Heart right ventricle (tissue), 16 donors: Measurements from ENCODE around the gene SLC27A2. TPM values are rescaled to one million over a fixed set of nuclear protein-coding genes. Genes with fewer than 3 reads are reported as not detected.
"Not testable (repeated sequence)": the region's sequence is repeated elsewhere in the genome, so short reads cannot be mapped to it uniquely, and the experiment has no call there.

Experiments used
- ATAC-seq, 8 donors: fragments of 200-7000 bp; cut with Tn5 transposase; one replicate each; pipeline ENCODE4 v1.9.1; 2020; ENCODE audit warnings: mild to moderate bottlenecking in 8 of 8, moderate library complexity in 8 of 8, moderate number of reproducible peaks in 1 of 8
- DNase-seq, 2 donors: peaks; one replicate each; pipeline ENCODE4 v3.0.0-alpha.2; 2020
- H3K27ac ChIP-seq, 10 donors: fragments of 200-600 bp; sonication (generic) in 2 of 10; one replicate each; pipeline versions ENCODE4 v1.5.0 to v1.8.0; 2020 to 2022; ENCODE audit warnings: mild to moderate bottlenecking in 3 of 10
- H3K27me3 ChIP-seq, 7 donors: fragments of 200-600 bp; one replicate each; pipeline ENCODE4 v1.8.0; 2021 to 2022; ENCODE audit warnings: mild to moderate bottlenecking in 2 of 7
- H3K36me3 ChIP-seq, 9 donors: fragments of 200-600 bp; sonication (generic) in 1 of 9; one replicate each; pipeline versions ENCODE4 v1.5.0 to v1.8.0; 2020 to 2022; ENCODE audit warnings: mild to moderate bottlenecking in 2 of 9
- H3K4me1 ChIP-seq, 9 donors: fragments of 200-600 bp; sonication (generic) in 1 of 9; one replicate each; pipeline versions ENCODE4 v1.5.0 to v1.8.0; 2020 to 2022; ENCODE audit warnings: mild to moderate bottlenecking in 4 of 9
- H3K4me3 ChIP-seq, 10 donors: fragments of 200-600 bp; sonication (generic) in 2 of 10; one replicate each; pipeline versions ENCODE4 v1.5.0 to v1.8.0; 2020 to 2022; ENCODE audit warnings: mild to moderate bottlenecking in 7 of 10, moderate library complexity in 2 of 10
- H3K9me3 ChIP-seq, 11 donors: fragments of 200-600 bp in 10 of 11; sonication (generic) in 2 of 11; one replicate each; pipeline versions ENCODE4 v1.5.0 to v1.8.0; 2013 to 2022; ENCODE audit warnings: mild to moderate bottlenecking in 2 of 11, control low read depth in 1 of 11, moderate library complexity in 1 of 11
- CTCF ChIP-seq, 9 donors: fragments of 200-600 bp; sonication (generic) in 2 of 9; IDR thresholded peaks; one replicate each; pipeline versions ENCODE4 v1.5.0 to v1.8.0; 2021 to 2022; ENCODE audit warnings: antibody characterized with exemption in 9 of 9, mild to moderate bottlenecking in 5 of 9, moderate library complexity in 1 of 9
- WGBS, 2 donors: extraction: QIAGEN DNeasy Blood & Tissue Kit; methylation state at CpG; one replicate each; pipeline ENCODE4 v1.1.7; 2013; ENCODE audit warnings: inconsistent platforms in 1 of 2; 5-methylcytosine and 5-hydroxymethylcytosine counted together
- intact Hi-C, 10 donors: fragments of 100-400 bp; cut with DNase I; formaldehyde crosslinking; loops; one replicate each; pipeline versions ENCODE4 v1.11.1 to v1.14.2; 2022
- polyA plus RNA-seq, 2 donors: library from polyadenylated mRNA; stranded (reverse); fragments of 200-250 nt; gene quantifications; one replicate each; pipeline ENCODE4 v1.2.3, GENCODE V29; 2013
- total RNA-seq, 10 donors: library from RNA; stranded (reverse); fragmentation: NEBNext Ultra II Directional in 3 of 10; extraction: Animal tissue kit (Norgen Biotek cat#: 25700) in 3 of 10; gene quantifications; one replicate each; pipeline versions ENCODE4 v1.2.1 to v1.2.4, GENCODE V29; 2021 to 2023
- donor health status: Arrhythmogenic right ventricular cardiomyopathy.
- donor health status: ischemic (EF 13 %, LVEDD 7.1; RV severe dilation, severe dysfunction).
- donor health status: healthy with polysubstance abuse.
- donor health status: DM: no; HTN: yes; CAD: no.
- donor health status: DM: no; HTN: no; CAD: no.
- donor health status: ischemic (EF 25% LVEDD 6.9; RV normal size, moderate dysfunction).
- donor health status: ischemic (EF 25% LVEDD 5.7; RV mildly dilated, moderate dysfunction).
- donor health status: healthy.
- donor health status: DM: yes; HTN: yes; CAD: no.
- donor health status: Ischemic cardiomyopathy.
- donor health status: ischemic (EF 35%, LVEDD 5.7; RV mildly dilated, moderate dysfunction).
- donor health status: nonischemic (EF 11% LVEDD 7.7; RV severe dilation, severe dysfunction).
- donor health status: DM: yes; HTN: yes; CAD: no.
- donor health status: PGD.
- donor health status: ischemic (EF 29% LVEDD 5.4; RV normal size, mild dysfunction).
- donor health status: nonischemic (EF 23%, LVEDD 6.1; RV moderate dilation, normal function).

SLC27A2 gene
- total and polyA plus RNA-seq, 12 donors: 0.32 TPM; not detected in 11

- DNase-seq (no peak), ATAC-seq (no peak)
- no peaks in the 10 kb centered on the region for H3K9me3 ChIP-seq
- H3K27me3 ChIP-seq: peaks cover 0 to 13% (median 0%) of the 10 kb centered on the region in 7 donors
- no peak overlapping the region for H3K4me3 ChIP-seq
- intact Hi-C loops: no loop called here
- H3K4me1 ChIP-seq: no peaks in the 10 kb centered on the region
- 85 to 93% methylated on average over 4 of the region's 4 CpGs for WGBS, 2 donors
- no peaks in the 10 kb centered on the region for H3K36me3 ChIP-seq
- no peak overlapping the region for H3K27ac ChIP-seq
- no peak for TF ChIP-seq CTCF (IDR thresholded peaks at IDR 0.05)
Measured at GRCh38 chr15:50168379-50168778, 13.6 kb upstream of the SLC27A2 start.

GRCh38 chr15:50168783-50169411 lies 13.1 kb upstream of the SLC27A2 start:
- 72 to 83% methylated on average over 10 of the region's 10 CpGs for WGBS, 2 donors
- Histone ChIP-seq H3K27ac (no peak overlapping the region), H3K4me1 (no peaks in the 10 kb centered on the region), H3K36me3 (no peaks in the 10 kb centered on the region), H3K4me3 (no peak overlapping the region), H3K9me3 (no peaks in the 10 kb centered on the region), H3K27me3 (peaks cover 0 to 11% (median 0%) of the 10 kb centered on the region in 7 donors)
- DNase-seq (no peak), ATAC-seq (no peak)
- TF ChIP-seq CTCF (IDR thresholded peaks at IDR 0.05): no peak
- intact Hi-C loops: no loop called here

- H3K9me3 ChIP-seq, H3K27me3 ChIP-seq, DNase-seq, H3K36me3 ChIP-seq, ATAC-seq, H3K4me3 ChIP-seq, H3K27ac ChIP-seq, H3K4me1 ChIP-seq, intact Hi-C loops: not testable (repeated sequence)
- 94 to 95% methylated on average over 35 of the region's 35 CpGs for WGBS, 2 donors
Measured at GRCh38 chr15:50172360-50172895, 9.6 kb upstream of the SLC27A2 start.

GRCh38 chr15:50176869-50177268 lies 5.1 kb upstream of the SLC27A2 start:
- Histone ChIP-seq H3K27ac (no peak overlapping the region), H3K4me1 (peaks cover 0 to 4% (median 2%) of the 10 kb centered on the region in 9 donors), H3K4me3 (no peak overlapping the region), H3K9me3 (peaks cover 0 to 7% (median 0%) of the 10 kb centered on the region in 11 donors), H3K36me3 (no peaks in the 10 kb centered on the region), H3K27me3 (peaks cover 0 to 34% (median 17%) of the 10 kb centered on the region in 7 donors)
- ATAC-seq (no peak), DNase-seq (no peak)
- no peak for TF ChIP-seq CTCF (IDR thresholded peaks at IDR 0.05)
- intact Hi-C loops: no loop called here

GRCh38 chr15:50180091-50180490 lies 1.9 kb upstream of the SLC27A2 start:
- DNase-seq (no peak), ATAC-seq (no peak)
- H3K27ac ChIP-seq: no peak overlapping the region
- no peak overlapping the region for H3K4me3 ChIP-seq
- H3K36me3 ChIP-seq: no peaks in the 10 kb centered on the region
- 92 to 93% methylated on average over 3 of the region's 3 CpGs for WGBS, 2 donors
- no peak for TF ChIP-seq CTCF (IDR thresholded peaks at IDR 0.05)
- intact Hi-C loops: no loop called here
- peaks cover 0 to 67% (median 40%) of the 10 kb centered on the region in 7 donors for H3K27me3 ChIP-seq
- no peaks in the 10 kb centered on the region for H3K9me3 ChIP-seq
- H3K4me1 ChIP-seq: peaks cover 0 to 15% (median 11%) of the 10 kb centered on the region in 9 donors
